HFFc6 (cell line): ENCODE results near the gene TULP4. TPM values are rescaled to one million over a fixed set of nuclear protein-coding genes. Genes with fewer than 3 reads are reported as not detected.
"Not testable (repeated sequence)": the region's sequence is repeated elsewhere in the genome, so short reads cannot be mapped to it uniquely, and the experiment has no call there.

Experiments used
- DNase-seq: peaks from one replicate; pipeline ENCODE4 v3.0.0-alpha.2; 2018
- H3K27ac Mint-ChIP-seq: 2 replicates; pipeline ENCODE4 v1.8.0; 2020; ENCODE audit warnings: mild to moderate bottlenecking, mixed read lengths
- H3K27me3 Mint-ChIP-seq: 2 replicates; pipeline ENCODE4 v1.8.0; 2021; ENCODE audit warnings: mild to moderate bottlenecking, moderate library complexity, mixed read lengths; ENCODE audit not compliant: insufficient read depth
- H3K36me3 Mint-ChIP-seq: 2 replicates; pipeline ENCODE4 v1.8.0; 2021; ENCODE audit warnings: low read depth, mixed read lengths
- H3K4me1 Mint-ChIP-seq: 2 replicates; pipeline ENCODE4 v1.8.0; 2020; ENCODE audit warnings: low read depth, mixed read lengths
- H3K4me3 Mint-ChIP-seq: 2 replicates; pipeline ENCODE4 v1.8.0; 2020; ENCODE audit warnings: mild to moderate bottlenecking, moderate library complexity, mixed read lengths
- H3K9me3 Mint-ChIP-seq: 2 replicates; pipeline ENCODE4 v1.8.0; 2020; ENCODE audit warnings: mild to moderate bottlenecking, mixed read lengths
- total RNA-seq, 6 experiments: library from RNA; stranded (reverse); fragmentation: NEBNext Ultra II Directional; extraction: Animal tissue kit (Norgen Biotek cat#: 25700); gene quantifications; 2 replicates in 1 of 6; 3 replicates in 5 of 6; pipeline ENCODE4 v1.2.3, GENCODE V29; 2021
- TF ChIP-seq, protein P1 (sequence below): fragments of 200-600 bp; sonication (generic); IDR thresholded peaks from 2 replicates; pipeline ENCODE4 v1.5.0; 2021; ENCODE audit warnings: antibody characterized with exemption, mild to moderate bottlenecking

The TULP4 gene
- total RNA-seq, 6 experiments from 2014 or later: 48.4 to 55.2 (median 51.8) TPM

GRCh38 chr6:158524311-158524710 lies 212.0 kb downstream of the TULP4 start:
- DNase-seq: no peak

DNA sequence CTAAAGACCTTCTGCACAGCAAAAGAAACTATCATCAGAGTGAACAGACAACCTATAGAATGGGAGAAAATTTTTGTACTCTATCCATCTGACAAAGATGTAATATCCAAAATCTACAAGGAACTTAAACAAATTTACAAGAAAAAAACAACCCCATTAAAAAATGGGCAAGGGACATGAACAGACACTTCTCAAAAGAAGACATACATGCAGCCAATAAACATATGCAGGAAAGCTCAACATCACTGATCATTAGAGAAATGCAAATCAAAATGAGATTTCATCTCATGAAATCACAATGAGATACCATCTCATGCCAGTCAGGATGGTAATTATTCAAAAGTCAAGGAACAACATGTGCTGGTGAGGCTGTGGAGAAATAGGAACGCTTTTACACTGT lies 215.6 kb downstream of the TULP4 start:
- H3K27me3 Mint-ChIP-seq: peaks cover 20% of the 10 kb centered on the region
- not testable (repeated sequence) for DNase-seq, H3K4me3 Mint-ChIP-seq, H3K27ac Mint-ChIP-seq, H3K4me1 Mint-ChIP-seq
- peaks cover 28% of the 10 kb centered on the region for H3K9me3 Mint-ChIP-seq
- peaks cover 22% of the 10 kb centered on the region for H3K36me3 Mint-ChIP-seq

More at GRCh38 chr6:158524311-158524710, 212.0 kb downstream of the TULP4 start:
- peaks cover 26% of the 10 kb centered on the region for H3K9me3 Mint-ChIP-seq
- TF ChIP-seq, protein P1, sequence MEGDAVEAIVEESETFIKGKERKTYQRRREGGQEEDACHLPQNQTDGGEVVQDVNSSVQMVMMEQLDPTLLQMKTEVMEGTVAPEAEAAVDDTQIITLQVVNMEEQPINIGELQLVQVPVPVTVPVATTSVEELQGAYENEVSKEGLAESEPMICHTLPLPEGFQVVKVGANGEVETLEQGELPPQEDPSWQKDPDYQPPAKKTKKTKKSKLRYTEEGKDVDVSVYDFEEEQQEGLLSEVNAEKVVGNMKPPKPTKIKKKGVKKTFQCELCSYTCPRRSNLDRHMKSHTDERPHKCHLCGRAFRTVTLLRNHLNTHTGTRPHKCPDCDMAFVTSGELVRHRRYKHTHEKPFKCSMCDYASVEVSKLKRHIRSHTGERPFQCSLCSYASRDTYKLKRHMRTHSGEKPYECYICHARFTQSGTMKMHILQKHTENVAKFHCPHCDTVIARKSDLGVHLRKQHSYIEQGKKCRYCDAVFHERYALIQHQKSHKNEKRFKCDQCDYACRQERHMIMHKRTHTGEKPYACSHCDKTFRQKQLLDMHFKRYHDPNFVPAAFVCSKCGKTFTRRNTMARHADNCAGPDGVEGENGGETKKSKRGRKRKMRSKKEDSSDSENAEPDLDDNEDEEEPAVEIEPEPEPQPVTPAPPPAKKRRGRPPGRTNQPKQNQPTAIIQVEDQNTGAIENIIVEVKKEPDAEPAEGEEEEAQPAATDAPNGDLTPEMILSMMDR: no peak
- H3K4me3 Mint-ChIP-seq: no peak overlapping the region
- peaks cover 22% of the 10 kb centered on the region for H3K36me3 Mint-ChIP-seq
- peaks cover 9% of the 10 kb centered on the region for H3K27me3 Mint-ChIP-seq
- H3K27ac Mint-ChIP-seq: no peak overlapping the region
- H3K4me1 Mint-ChIP-seq: peaks cover 9% of the 10 kb centered on the region

DNA sequence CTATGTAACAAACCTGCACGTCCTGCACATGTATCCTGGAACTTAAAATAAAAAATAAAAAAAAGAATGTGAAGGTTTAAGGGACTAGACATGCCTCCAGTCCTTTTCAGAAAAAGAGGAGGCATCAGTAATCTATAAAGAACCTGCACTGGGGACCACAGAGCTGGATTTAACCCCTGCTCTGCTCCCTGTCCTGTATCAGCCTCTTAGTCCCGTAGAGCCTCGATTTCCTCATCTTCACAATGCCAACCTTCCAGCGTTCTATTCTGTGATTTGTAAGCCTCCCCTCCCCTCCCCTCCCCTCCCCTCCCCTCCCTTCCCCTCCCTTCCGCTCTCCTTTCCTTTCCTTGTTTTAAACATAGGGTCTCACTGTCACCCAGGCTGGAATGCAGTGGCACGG lies 216.6 kb downstream of the TULP4 start:
- peaks cover 29% of the 10 kb centered on the region for H3K9me3 Mint-ChIP-seq
- peaks cover 20% of the 10 kb centered on the region for H3K27me3 Mint-ChIP-seq
- H3K4me3 Mint-ChIP-seq: no peak overlapping the region
- no peak overlapping the region for H3K27ac Mint-ChIP-seq
- no peak for DNase-seq
- TF ChIP-seq, protein P1: no peak
- H3K36me3 Mint-ChIP-seq: peaks cover 18% of the 10 kb centered on the region
- H3K4me1 Mint-ChIP-seq: no peaks in the 10 kb centered on the region

- H3K27ac Mint-ChIP-seq: no peak overlapping the region
- no peak overlapping the region for H3K4me3 Mint-ChIP-seq
- peaks cover 20% of the 10 kb centered on the region for H3K27me3 Mint-ChIP-seq
- H3K9me3 Mint-ChIP-seq: peaks cover 27% of the 10 kb centered on the region
- peaks cover 16% of the 10 kb centered on the region for H3K36me3 Mint-ChIP-seq
- TF ChIP-seq, protein P1: no peak
- no peaks in the 10 kb centered on the region for H3K4me1 Mint-ChIP-seq
- DNase-seq: no peak
These were observed 217.4 kb downstream of the TULP4 start for GRCh38 chr6:158529629-158530028.

DNA sequence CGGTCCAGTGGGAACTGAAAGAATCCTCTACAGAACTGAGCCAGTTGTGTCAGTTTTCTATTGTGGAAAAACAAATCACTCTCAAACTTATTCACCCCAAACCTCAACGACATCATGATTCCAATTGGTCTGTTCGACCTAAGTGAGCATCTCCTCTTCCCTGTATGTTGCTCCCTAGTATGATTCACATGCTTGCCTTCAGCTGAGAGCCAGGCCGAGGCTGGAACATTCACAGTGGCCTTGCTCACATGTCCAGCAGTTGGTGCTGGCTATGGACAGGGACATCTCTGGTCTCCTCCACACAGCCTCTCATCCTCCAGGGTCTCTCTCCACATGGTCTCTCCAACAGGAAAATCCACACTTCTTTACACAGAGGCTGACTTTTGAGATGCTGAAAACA lies 219.3 kb downstream of the TULP4 start:
- Mint-ChIP-seq H3K27me3 (peaks cover 25% of the 10 kb centered on the region), H3K4me1 (no peaks in the 10 kb centered on the region), H3K27ac (no peak overlapping the region), H3K36me3 (peaks cover 15% of the 10 kb centered on the region), H3K4me3 (no peak overlapping the region), H3K9me3 (peaks cover 30% of the 10 kb centered on the region)
- no peak for DNase-seq
- TF ChIP-seq, protein P1: no peak

GRCh38 chr6:158531970-158532369 lies 219.7 kb downstream of the TULP4 start:
- H3K4me1 Mint-ChIP-seq: no peaks in the 10 kb centered on the region
- DNase-seq: no peak
- peaks cover 26% of the 10 kb centered on the region for H3K9me3 Mint-ChIP-seq
- H3K4me3 Mint-ChIP-seq: no peak overlapping the region
- H3K27ac Mint-ChIP-seq: no peak overlapping the region
- peaks cover 25% of the 10 kb centered on the region for H3K27me3 Mint-ChIP-seq
- TF ChIP-seq, protein P1: no peak
- peaks cover 11% of the 10 kb centered on the region for H3K36me3 Mint-ChIP-seq
